Nephron (organoid): ENCODE results near the gene MAP3K12.
A peak's percentile ranks its signal among the peaks of the same experiment; 100 is the strongest.

Source experiments
- H3K27ac Mint-ChIP-seq, 3 experiments: 2 replicates each; pipeline ENCODE4 v1.8.0; 2020; ENCODE audit warnings: mixed read lengths in 3 of 3, mild to moderate bottlenecking in 2 of 3, moderate library complexity in 1 of 3
- H3K27me3 Mint-ChIP-seq: 2 replicates; pipeline ENCODE4 v1.8.0; 2021; ENCODE audit warnings: low read depth, mild to moderate bottlenecking, moderate library complexity, mixed read lengths
- H3K36me3 Mint-ChIP-seq: 2 replicates; pipeline ENCODE4 v1.8.0; 2020; ENCODE audit warnings: low read depth, mixed read lengths
- H3K4me1 Mint-ChIP-seq: 2 replicates; pipeline ENCODE4 v1.8.0; 2020; ENCODE audit warnings: mixed read lengths
- H3K4me3 Mint-ChIP-seq, 3 experiments: 2 replicates each; pipeline ENCODE4 v1.8.0; 2020; ENCODE audit warnings: mild to moderate bottlenecking in 3 of 3, mixed read lengths in 3 of 3, moderate library complexity in 2 of 3
- H3K9me3 Mint-ChIP-seq: 2 replicates; pipeline ENCODE4 v1.8.0; 2020; ENCODE audit warnings: mixed read lengths
- CTCF ChIP-seq, 3 experiments: fragments of 200-600 bp; sonication (generic); IDR thresholded peaks; one replicate each; pipeline ENCODE4 v1.5.0; 2021; ENCODE audit warnings: antibody characterized with exemption in 3 of 3; ENCODE audit not compliant: unreplicated experiment in 3 of 3

MAP3K12 gene

GRCh38 chr12:53523131-53523530 lies 23.9 kb upstream of the MAP3K12 start:
- peaks cover 64% of the 10 kb centered on the region for H3K36me3 Mint-ChIP-seq
- no peaks in the 10 kb centered on the region for H3K9me3 Mint-ChIP-seq
- H3K4me3 Mint-ChIP-seq, result no peak overlapping the region
- no peak overlapping the region for H3K27ac Mint-ChIP-seq
- no peak for TF ChIP-seq CTCF (IDR thresholded peaks at IDR 0.05; ENCODE audit: unreplicated experiment in 3 of 3)
- H3K27me3 Mint-ChIP-seq, result no peaks in the 10 kb centered on the region
- no peaks in the 10 kb centered on the region for H3K4me1 Mint-ChIP-seq

GRCh38 chr12:53518381-53518780 lies 19.1 kb upstream of the MAP3K12 start:
- no peaks in the 10 kb centered on the region for H3K27me3 Mint-ChIP-seq
- H3K27ac Mint-ChIP-seq, result no peak overlapping the region
- H3K4me3 Mint-ChIP-seq, result no peak overlapping the region
- H3K36me3 Mint-ChIP-seq, result peaks cover 71% of the 10 kb centered on the region
- no peak for TF ChIP-seq CTCF (IDR thresholded peaks at IDR 0.05; ENCODE audit: unreplicated experiment in 3 of 3)
- no peaks in the 10 kb centered on the region for H3K4me1 Mint-ChIP-seq
- no peaks in the 10 kb centered on the region for H3K9me3 Mint-ChIP-seq

GRCh38 chr12:53516758-53517455 lies 17.6 kb upstream of the MAP3K12 start:
- H3K9me3 Mint-ChIP-seq, result no peaks in the 10 kb centered on the region
- H3K36me3 Mint-ChIP-seq, result peaks cover 62% of the 10 kb centered on the region
- no peaks in the 10 kb centered on the region for H3K4me1 Mint-ChIP-seq
- H3K27me3 Mint-ChIP-seq, result no peaks in the 10 kb centered on the region
- no peak overlapping the region for H3K4me3 Mint-ChIP-seq
- no peak overlapping the region for H3K27ac Mint-ChIP-seq
- TF ChIP-seq CTCF (IDR thresholded peaks at IDR 0.05; ENCODE audit: unreplicated experiment in 3 of 3), result no peak

- no peaks in the 10 kb centered on the region for H3K27me3 Mint-ChIP-seq
- H3K27ac Mint-ChIP-seq, result peak overlapping the region in 1 of 3 experiments; percentile 1
- TF ChIP-seq CTCF (IDR thresholded peaks at IDR 0.05; ENCODE audit: unreplicated experiment in 3 of 3), result no peak
- H3K4me1 Mint-ChIP-seq, result no peaks in the 10 kb centered on the region
- H3K36me3 Mint-ChIP-seq, result peaks cover 55% of the 10 kb centered on the region
- H3K9me3 Mint-ChIP-seq, result no peaks in the 10 kb centered on the region
- no peak overlapping the region for H3K4me3 Mint-ChIP-seq
Measured at GRCh38 chr12:53515291-53515680, 16.0 kb upstream of the MAP3K12 start.

GRCh38 chr12:53514628-53515290 lies 15.5 kb upstream of the MAP3K12 start:
- Mint-ChIP-seq H3K36me3 (peaks cover 50% of the 10 kb centered on the region), H3K27ac (peak overlapping the region in 1 of 3 experiments; percentile 1), H3K9me3 (no peaks in the 10 kb centered on the region), H3K4me3 (no peak overlapping the region), H3K27me3 (no peaks in the 10 kb centered on the region), H3K4me1 (no peaks in the 10 kb centered on the region)
- TF ChIP-seq CTCF (IDR thresholded peaks at IDR 0.05; ENCODE audit: unreplicated experiment in 3 of 3), result no peak
